NCI-H1417 treated with DMSO at 0.1 percent for 48 hours (cell line): ENCODE results near the gene RABL2A.
"Not testable (repeated sequence)": the region's sequence is repeated elsewhere in the genome, so short reads cannot be mapped to it uniquely, and the experiment has no call there.

Experiments
- DNase-seq: peaks from one replicate; lab custom pipeline; 2025; lab: John Stamatoyannopoulos, UW

RABL2A gene

GRCh38 chr2:113609822-113610221 lies 17.2 kb upstream of the RABL2A start:
- not testable (repeated sequence) for DNase-seq

GRCh38 chr2:113621002-113621401 lies 6.1 kb upstream of the RABL2A start:
- not testable (repeated sequence) for DNase-seq

- not testable (repeated sequence) for DNase-seq
Observed at GRCh38 chr2:113625906-113626305, 1.2 kb upstream of the RABL2A start.

GRCh38 chr2:113632849-113633345 lies 5.8 kb downstream of the RABL2A start:
- DNase-seq: not testable (repeated sequence)

GRCh38 chr2:113635358-113635757 lies 8.3 kb downstream of the RABL2A start:
- not testable (repeated sequence) for DNase-seq

GRCh38 chr2:113636226-113636625 lies 9.2 kb downstream of the RABL2A start:
- not testable (repeated sequence) for DNase-seq

- not testable (repeated sequence) for DNase-seq
Observed at GRCh38 chr2:113638084-113638483, 11.0 kb downstream of the RABL2A start.

- DNase-seq: not testable (repeated sequence)
Observed at GRCh38 chr2:113646217-113646616, 19.2 kb downstream of the RABL2A start.

- DNase-seq: not testable (repeated sequence)
Observed at GRCh38 chr2:113650834-113651815, 24.1 kb downstream of the RABL2A start.

GRCh38 chr2:113652599-113652998 lies 25.5 kb downstream of the RABL2A start:
- not testable (repeated sequence) for DNase-seq

GRCh38 chr2:113656031-113656624 lies 29.1 kb downstream of the RABL2A start:
- DNase-seq: not testable (repeated sequence)

- DNase-seq: not testable (repeated sequence)
Observed at GRCh38 chr2:113657735-113658134, 30.7 kb downstream of the RABL2A start.

GRCh38 chr2:113663285-113664060 lies 36.4 kb downstream of the RABL2A start:
- DNase-seq: not testable (repeated sequence)

GRCh38 chr2:113664761-113665533 lies 37.9 kb downstream of the RABL2A start:
- not testable (repeated sequence) for DNase-seq

- not testable (repeated sequence) for DNase-seq
Observed at GRCh38 chr2:113669013-113669412, 41.9 kb downstream of the RABL2A start.

GRCh38 chr2:113672326-113672932 lies 45.4 kb downstream of the RABL2A start:
- no peak for DNase-seq

GRCh38 chr2:113675875-113676274 lies 48.8 kb downstream of the RABL2A start:
- DNase-seq: no peak

- no peak for DNase-seq
Observed at GRCh38 chr2:113676623-113677266, 49.7 kb downstream of the RABL2A start.

- no peak for DNase-seq
Observed at GRCh38 chr2:113677330-113677729, 50.3 kb downstream of the RABL2A start.

- DNase-seq: no peak
Observed at GRCh38 chr2:113679457-113679856, 52.4 kb downstream of the RABL2A start.
